ENCODE results near the gene FEZ2.

The FEZ2 gene

DNA sequence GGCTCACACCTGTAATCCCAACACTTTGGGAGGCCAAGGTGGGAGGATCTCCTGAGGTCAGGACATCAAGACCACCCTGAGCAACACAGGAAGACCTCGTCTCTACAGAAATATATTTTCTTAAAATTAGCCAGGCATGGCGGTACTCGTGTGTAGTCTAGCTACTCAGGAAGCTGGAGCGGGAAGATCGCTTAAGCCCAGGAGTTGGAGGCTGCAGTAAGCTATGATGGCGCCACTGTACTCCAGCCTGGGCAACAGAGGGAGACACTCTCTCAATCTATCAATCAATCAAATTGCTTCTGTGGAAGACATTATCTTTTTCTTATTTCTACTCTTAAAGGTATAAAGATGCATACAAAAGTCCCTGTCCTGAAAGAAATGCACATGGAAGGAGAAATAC, 11.3 kb downstream of the FEZ2 start:
- no peak for DNase-seq

DNA sequence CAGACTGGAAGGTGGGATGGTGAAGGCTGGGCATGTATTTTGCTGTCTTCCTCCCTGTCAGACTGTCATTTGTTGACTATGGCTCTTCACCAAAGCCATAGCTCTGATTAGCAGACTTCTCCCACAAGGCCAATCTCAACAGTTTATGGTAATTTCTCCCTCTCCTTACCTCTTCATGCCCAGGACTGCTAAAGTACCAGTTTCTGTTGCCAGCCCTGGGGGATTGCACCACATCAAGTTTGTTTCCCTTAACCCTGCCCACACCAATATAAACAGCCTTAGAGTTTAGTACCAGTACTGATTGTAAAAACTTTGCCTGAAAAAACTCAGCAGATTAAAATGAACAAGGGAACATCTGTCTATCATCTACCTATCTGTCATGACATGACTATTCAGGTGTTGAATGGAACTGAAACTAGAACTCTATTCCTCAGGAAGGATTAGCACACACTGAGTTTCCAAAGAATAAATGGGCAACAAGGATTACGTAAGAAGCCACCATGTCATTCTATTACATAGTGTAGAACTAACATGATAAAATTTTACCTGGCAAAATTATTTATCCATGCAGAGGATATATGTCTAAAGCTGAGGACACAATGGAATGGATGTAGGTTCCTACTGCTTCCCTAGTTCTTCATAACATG, 13.7 kb downstream of the FEZ2 start:
- DNase-seq = no peak

DNA sequence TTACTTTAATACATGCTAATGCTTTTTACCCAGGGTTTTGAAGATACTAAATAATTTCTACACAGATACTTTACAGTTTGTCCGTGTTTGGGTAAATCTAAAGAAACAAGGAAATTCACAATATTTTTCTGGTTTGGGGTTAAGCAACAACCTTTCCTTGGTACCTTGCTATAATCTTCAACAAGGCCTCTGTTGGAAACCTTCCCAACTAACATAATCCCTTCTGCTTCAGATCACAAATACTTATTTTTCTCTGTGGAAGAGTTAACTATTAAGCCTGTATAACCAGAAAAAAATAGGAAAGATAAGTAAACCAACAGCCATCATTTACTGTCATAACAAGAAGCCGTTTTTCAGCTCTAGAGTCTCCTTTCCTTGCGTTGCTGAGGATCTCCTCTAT, 15.0 kb downstream of the FEZ2 start:
- DNase-seq = no peak

DNA sequence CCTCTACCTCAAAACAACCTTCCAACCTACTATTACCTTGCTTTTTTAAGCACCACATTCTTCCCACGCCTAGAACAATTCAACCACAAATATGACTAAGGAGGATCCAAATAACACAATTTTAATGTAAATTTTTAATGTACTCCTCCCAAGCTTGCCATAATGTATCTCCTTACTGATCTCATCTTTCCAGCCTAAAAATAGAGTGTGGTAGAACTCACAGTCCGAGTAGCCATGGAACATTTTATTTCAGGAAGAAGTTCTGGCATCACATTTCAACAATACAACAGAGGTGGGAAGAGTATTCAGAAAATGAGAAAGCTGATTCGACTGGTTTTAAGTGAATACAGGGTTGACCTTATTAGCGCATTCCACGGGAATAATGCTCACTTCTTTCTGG, 15.4 kb downstream of the FEZ2 start:
- no peak for DNase-seq

DNA sequence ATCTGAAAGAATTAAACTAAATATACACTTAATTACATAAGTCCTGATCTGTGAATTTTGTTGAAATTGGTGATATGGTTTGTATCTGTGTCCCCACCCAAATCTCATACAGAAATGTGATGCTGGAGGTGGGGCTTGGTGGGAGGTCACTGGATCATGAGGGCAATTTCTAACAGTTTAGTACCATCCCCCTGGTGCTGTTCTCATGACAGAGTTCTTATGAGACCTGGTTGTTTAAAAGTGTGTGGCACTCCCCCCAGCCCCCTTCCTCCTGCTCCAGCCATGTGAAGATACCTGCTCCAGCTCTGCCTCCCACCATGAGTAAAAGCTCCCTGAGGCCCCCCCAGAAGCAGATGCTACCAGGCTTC, 18.7 kb downstream of the FEZ2 start:
- DNase-seq = no peak

DNA sequence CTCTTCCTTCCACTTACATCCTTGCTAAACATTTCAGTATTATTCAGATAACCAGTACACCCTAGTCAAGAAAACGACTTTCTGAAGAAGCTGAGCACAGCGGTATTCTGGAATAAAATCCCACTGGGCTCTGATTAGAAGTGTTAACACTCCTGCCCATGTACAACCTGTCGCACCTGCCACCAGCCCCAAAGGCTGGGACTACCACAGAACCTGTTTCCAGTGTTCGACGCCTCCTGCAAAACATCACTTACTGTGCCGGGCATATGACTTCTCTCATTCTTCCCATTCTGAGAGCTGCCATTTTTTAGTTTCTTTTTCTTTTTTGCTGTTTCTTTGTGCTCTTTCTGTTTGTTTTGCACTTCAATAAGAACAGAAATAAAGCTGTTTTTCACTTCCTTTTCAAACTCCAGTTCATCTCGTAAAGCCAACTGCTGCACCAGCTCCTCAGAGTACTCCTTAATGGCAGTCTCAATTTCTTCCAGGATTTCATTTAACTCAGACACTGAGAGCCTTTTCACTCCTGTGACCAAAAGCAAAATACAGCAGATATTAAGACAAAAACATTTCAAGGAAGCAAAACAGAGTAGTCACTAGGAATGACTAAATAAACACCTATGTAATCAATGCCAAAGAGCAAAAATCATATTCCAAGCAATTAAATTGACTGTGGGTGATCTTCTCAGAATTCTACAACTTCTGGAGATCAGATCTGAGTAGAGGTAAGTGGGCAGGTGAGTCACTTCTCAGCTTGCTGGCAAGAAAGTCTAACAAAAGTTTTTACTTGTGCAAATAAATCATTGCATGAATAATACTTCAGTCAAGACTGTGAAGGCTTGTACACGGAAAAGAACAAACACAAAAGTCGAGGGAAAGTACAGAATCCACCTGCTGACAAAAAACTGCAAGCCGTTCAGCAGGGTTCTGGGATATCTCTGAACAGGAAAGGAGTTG, 19.3 kb downstream of the FEZ2 start:
- DNase-seq = no peak

DNA sequence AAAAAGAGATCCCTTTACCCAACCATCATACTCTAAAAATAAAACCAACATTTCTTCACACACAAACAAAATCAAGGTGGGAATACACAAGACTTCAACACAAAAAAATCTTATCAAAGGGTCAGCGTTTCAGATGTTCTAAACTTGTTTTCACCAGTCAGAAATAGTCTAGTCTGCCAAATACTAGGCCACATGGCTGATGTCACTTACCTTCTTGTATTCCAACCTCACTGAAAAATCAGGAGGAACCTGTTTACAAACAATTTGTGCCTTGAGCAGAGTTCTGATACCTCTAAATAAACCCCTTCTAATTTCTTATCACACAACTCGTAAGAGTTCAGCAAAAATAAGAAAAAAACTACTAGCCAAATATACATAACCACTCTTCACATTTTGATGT, 20.1 kb downstream of the FEZ2 start:
- no peak for DNase-seq

DNA sequence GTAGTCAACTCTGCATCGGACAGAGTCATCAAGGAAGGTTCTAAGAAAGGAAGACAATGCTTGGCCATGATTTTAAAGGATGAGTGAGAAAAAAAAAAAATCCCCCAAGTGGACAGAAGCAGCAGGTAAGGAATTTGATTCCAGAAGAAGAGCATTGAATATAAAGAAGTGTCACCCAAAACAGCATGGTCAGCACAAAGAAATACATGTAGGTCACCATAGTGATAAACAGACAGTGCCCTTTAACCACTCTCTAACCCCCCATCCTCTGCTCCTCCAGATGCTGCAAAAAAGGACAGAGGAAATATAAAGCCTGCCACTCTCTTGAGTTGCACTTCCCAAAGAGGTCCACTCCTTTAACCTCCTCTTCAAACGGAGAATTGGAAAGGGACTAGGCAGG, 23.4 kb downstream of the FEZ2 start:
- DNase-seq = no peak

DNA sequence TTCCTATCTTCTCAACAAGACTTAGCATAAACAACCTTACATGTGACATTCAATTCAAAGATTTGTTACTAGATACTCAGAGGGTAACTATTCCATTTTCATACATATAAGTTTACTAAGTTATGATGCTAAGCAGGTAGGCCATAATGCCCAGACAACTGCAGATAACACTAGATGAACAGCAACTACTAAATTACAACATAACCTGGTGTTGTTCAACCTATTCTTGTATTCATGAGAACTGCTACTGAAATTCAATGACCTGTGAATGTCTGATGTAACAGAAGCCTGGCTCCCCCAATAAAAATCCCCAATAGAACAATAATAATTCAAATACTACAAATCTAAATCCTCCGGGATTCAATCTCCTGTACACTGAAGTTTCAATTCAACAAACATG, 24.8 kb downstream of the FEZ2 start:
- DNase-seq = no peak

DNA sequence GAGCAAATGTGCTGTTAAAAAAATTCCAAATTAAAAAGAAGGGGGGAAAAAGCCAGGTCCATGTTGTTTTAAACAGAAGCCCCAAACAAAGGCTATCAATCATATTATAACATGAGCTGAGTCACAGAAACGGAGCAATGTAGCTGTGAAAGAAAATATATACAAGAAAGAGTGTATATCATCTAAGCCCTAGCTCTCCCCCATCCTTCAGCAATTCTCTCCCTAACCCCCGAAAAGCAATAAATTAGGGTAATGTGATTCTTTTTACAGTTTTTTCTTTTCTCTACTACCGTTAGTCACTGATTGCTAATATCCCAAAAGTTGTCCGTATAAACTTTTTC, 25.3 kb downstream of the FEZ2 start:
- no peak for DNase-seq

DNA sequence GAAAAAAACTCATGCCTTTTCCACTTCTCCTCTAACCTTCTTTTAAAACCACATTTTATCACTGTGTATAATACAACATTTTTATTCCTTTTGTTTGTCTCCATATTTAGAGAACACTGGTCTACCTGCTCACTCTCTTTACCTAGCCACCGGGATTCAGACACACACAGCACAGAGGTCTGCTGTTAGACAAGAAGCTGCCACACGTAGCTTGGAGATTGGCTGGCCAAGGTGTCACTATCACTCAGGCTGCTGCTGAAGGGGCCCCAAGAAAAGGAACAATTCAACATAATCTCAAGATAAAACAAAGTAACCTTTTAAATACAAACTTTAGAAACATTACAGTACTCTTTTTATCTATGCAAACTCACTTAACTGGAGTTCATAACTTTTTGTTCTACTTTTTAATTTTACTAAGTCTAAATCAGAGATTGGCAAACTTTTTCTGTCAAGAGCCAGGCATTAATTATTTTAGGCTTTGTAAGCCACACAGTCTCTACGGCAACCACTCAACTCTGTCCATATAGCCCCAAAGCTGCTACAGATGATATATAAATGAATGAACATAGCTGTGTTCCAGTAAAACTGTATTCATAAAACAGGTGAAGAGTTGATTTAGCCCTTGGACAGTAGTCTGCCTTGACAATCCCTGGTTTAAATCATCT, 25.8 kb downstream of the FEZ2 start:
- no peak for DNase-seq

DNA sequence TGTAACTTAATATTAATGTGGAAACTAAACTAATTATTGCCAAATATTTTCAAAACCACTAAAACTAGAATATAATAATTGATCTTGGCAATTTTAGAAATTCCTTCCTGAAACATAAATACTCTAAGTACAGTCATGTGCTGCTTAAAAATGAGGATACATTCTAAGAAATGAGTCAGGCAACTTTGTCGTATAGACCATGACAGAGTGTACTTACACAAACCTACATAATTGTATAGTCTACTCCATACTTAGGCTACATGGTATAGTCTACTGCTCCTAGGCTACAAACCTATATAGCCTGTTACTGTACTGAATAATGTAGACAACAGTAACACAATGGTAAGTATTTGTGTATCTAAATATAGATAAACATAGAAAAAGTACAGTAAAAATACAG, 27.6 kb downstream of the FEZ2 start:
- DNase-seq = no peak

DNA sequence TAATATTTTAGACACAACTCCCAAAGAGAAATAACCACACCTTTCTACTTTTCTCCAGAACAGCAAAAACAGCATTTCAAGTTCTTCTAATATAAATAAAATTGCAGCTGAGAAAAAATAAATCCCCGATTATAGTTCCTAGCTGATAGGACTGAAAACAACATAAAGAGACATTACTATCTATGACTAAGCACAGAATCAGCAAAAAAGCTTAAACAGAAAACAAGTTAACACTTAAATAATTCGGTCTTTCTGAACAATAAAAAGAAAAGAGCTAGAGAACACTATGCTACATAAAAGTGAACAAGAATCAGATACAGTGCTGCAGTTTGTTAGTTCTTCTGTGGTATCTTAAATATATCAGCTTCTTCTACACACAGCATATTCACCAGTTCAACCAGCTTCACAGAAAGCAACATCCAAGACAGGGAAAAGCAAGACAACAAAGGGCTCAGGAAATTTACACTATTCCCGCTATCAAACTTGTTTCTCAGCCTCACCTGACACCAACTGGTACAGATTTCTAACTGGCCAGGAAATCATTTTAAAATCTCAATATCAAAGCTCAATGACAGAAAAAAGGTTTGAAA, 28.6 kb downstream of the FEZ2 start:
- no peak for DNase-seq

DNA sequence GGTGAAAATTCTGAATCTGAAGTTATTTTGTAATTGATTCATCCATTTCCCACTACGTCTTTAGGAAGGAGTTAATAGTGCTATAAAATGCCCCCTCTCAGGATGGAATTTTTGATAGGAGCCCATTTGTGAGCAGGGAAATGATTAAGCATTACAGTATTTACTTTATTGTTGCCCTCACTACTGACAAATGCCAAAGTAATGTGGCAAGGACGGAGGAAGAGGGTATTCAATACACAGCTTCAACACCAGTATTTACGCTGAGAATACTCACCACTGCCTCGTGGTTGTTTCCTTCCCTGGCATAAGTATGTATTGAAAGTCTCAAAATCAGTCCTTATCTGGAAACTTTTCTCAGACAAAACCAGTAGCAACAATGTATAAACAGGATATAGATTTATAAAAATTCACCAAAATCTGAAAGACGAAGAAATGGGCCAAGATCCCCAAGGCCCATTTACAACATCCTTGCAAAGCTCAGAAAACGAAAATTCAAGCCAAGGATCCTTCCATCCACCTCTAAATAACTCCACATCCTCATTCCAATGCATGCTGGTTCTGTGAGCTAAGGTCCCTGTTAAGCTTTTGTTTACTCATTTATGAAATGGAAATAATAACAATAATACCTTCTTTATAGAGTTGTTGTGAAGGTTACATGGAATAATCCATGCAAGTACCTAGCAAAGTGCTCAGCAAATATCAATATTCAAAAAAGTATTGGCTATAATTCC, 29.3 kb downstream of the FEZ2 start:
- DNase-seq = no peak

DNA sequence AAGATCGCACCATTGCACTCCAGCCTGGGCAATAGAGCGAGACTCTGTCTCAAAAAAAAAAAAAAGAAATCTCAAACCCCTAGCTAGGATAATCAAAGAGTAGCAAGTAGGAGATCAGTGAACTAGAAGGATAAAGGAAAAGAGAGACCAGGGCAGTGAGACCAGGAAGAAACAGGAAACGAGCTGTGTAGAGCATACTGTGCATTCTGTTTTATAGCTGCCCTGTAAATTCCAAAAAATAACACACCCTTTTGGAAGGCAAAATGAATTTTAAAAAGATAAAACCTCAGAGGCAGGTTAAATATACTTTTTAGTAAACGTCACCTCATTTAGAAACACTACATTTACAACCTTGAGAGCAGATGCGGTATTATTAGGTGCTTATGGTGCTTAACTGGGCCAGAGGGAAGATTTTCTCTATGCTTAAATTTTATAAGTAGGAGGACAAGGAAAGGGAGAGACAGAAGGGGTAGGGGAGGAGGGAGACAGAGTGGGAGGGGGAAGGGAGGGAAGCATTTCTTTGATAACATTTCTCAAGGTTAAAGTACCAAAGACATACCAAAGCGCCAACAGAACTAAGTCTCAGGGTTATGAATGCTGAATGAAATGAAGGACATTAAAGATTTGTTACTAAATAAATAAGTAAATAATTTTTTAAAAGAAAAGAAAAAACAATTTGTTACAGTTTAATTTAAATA, 30.1 kb downstream of the FEZ2 start:
- no peak for DNase-seq

DNA sequence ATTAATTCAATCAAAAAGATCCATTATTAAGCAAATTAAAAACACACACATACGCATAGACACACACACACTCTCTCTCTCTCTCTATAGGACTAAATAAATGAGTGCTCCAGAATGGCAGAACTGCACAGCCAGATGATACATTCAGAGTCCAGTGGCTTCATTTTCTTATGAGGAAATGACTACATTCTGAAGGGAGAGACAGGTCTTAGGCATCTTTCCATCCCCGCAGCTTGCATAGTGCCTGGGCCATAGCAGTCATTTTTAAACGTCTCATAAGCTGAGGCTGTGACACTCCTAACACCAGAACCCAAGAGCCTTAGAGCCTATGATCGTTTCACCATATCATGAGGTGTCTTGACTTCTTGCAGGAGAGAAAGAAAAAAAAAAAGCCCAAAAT, 31.1 kb downstream of the FEZ2 start:
- no peak for DNase-seq

DNA sequence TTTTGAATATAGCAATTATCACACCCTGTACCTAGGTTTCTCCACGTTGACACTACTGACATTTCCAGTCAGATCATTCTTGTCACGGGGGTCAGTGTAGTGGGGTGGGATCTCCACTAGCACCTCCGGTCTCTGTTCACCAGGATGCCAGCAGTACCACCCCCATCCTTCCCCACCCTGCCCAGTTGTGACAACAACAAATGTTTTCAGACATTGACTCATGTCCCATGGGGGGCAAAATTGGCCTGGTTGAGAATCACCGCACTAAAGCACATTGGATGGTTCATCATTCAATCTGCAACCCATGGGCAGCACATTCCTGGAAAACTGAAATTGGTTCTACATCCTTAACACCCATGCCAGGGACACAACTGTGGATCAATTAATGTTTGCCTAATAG, 32.3 kb downstream of the FEZ2 start:
- DNase-seq = no peak

DNA sequence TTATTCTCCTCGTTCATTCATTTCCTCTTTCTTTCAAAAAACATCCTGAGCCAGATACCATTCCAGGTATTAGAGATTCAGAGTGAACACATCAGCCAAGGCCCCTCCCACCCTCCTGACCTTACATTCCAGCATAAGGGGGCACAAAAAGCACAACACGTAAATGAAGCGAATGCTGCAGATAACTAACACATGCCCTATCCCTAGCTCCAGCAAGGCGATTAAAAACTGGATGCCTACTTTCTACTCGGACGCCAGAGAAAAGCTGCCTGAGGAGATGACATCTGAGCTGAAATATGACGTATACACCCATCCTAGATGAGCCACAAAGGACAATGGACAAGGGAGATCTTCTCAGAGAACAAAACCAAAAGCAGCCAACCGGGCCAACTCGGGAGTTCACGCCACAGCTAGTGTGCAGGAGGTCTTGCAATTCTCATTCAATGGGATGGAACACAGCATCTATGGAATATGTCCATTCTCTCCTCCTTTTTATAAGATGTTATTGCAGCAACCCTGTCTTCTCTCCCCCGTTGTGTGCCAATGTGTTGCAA, 33.5 kb downstream of the FEZ2 start:
- no peak for DNase-seq

DNA sequence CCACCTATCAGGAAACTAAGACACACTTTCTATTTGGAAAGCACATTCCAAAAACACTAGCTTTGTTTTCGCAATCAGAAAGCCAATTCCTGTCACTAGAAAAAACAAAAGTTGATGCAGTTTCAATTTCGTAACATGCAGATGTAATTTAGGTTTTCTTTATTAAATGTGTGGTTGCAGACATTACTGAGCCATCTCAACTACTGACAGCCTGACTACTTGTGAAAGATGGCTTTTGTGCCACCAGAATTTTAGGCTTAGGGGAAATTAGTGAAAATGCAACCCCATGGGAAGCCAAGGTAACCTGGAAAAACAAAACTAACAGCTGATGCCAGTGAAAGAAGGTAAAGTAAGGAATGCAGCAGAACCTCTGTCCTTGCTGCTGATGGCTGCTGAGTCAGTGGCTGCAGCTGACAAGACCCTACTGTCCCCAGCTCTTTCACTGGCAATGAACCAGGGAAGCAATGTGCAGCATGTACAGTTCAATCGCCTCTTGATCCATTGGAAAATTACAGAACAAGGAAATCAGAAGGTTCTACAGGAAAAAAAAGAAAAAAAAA, 34.9 kb downstream of the FEZ2 start:
- DNase-seq = no peak

DNA sequence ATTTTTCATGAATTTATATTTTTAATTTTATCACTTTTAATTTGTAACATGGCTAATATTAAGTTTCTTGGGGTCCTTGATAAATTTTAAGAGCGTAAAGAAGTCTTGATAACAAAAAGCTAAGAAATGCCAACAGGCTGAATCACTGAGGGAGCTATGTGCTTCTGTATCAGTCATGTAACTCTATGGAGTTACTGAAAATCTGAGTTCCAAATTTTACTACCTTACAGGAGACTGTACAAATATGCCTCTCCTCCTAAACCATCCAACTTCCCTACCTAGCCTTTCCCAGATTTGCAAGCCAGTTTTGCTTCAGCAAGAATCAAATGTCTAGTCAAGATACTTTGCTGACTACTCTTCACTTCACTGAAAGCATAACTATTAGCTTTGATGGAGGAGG, 35.7 kb downstream of the FEZ2 start:
- no peak for DNase-seq

DNA sequence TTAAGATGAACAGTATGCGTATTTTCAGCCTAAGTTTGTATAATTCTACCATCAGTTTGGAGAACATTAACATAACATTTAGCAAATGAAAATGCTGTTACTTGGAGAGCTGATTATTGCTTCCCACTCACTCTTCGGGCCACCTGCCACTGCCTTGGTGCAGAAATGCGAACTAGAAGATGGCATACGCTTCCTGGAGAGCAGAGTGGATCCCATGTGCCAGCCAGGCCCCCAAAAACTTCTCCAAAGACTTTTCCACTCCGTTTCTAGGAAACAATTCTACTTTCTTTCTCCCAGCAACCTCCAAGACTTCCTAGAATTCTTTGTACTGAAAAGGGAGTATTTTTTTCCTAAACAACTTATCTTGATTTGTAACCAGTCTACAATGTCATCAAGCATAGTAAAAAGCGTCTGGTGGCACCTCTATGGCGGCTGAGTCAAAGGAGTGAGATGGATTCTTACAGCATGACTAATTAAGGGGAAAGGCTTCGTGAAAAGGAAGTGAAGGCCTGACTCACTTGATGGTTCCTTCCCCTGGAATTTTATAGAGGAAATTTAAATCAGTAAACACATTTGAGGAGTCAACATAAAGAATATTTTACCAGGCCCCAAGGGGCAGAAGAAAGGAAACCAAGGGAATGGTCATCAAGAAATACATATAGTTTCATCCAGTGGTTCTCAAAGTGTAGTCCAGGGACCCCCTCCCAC, 36.6 kb downstream of the FEZ2 start:
- DNase-seq = no peak

Data from SIG-M5 (cell line).